H1 (cell line): Measurements from ENCODE around the gene CAPZB.

Source experiments
- ATF3 ChIP-seq: IDR thresholded peaks from 2 replicates; pipeline ENCODE4 v1.6.1; 2011; ENCODE audit warnings: low read depth, mild to moderate bottlenecking, low read length; ENCODE audit not compliant: insufficient read depth
- POLR2A ChIP-seq, 2 experiments: IDR thresholded peaks; 1 replicate in 1 of 2; 2 replicates in 1 of 2; pipeline ENCODE4 v1.6.1; 2011; ENCODE audit warnings: low read depth in 2 of 2, low read length in 2 of 2, mild to moderate bottlenecking in 2 of 2; ENCODE audit errors: control extremely low read depth in 1 of 2
- RAD21 ChIP-seq, 2 experiments: IDR thresholded peaks in 1 of 2; conservative IDR thresholded peaks in 1 of 2; 2 replicates each; pipeline ENCODE4 v1.6.1; 2011; ENCODE audit warnings: low read depth in 2 of 2, low read length in 2 of 2, improper control_type of control experiment in 1 of 2, inconsistent platforms in 1 of 2, mild to moderate bottlenecking in 1 of 2, moderate library complexity in 1 of 2
- SP1 ChIP-seq: IDR thresholded peaks from 2 replicates; pipeline ENCODE4 v1.6.1; 2011; ENCODE audit warnings: low read depth, low read length
- TAF1 ChIP-seq: IDR thresholded peaks from 2 replicates; pipeline ENCODE4 v1.6.1; 2011; ENCODE audit warnings: mild to moderate bottlenecking, low read depth, low read length
- TF ChIP-seq, protein P1 (sequence below), 3 experiments: IDR thresholded peaks; 1 replicate in 2 of 3; 2 replicates in 1 of 3; pipeline versions ENCODE4 v1.5.1 to v1.6.1; 2011; ENCODE audit warnings: low read length in 3 of 3, mild to moderate bottlenecking in 3 of 3, inconsistent platforms in 2 of 3, low read depth in 1 of 3, moderate library complexity in 1 of 3; ENCODE audit not compliant: insufficient read depth in 1 of 3; ENCODE audit errors: control extremely low read depth in 1 of 3
- TF ChIP-seq, protein P2 (sequence below): IDR thresholded peaks from 2 replicates; pipeline ENCODE4 v1.6.1; 2012; ENCODE audit warnings: inconsistent platforms

DNA sequence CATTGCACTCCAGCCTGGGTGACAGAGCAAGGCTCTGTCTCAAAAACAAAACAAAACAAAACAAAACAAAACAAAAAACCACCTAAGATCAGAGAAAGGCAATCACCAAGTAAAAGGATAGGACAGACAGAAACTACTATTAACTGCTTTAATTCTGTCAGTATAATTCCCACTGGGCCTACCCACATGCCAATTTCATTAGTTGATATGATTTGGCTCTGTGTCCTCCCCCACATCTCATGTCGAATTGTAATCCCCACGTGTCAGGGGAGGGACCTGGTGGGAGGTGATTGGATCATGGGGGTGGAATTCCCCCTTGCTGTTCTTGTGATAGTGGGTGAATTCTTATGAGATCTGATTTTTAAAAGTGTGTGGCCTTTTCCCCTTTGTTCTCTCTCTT is 27.2 kb upstream of the CAPZB start:
- TF ChIP-seq, protein P1, sequence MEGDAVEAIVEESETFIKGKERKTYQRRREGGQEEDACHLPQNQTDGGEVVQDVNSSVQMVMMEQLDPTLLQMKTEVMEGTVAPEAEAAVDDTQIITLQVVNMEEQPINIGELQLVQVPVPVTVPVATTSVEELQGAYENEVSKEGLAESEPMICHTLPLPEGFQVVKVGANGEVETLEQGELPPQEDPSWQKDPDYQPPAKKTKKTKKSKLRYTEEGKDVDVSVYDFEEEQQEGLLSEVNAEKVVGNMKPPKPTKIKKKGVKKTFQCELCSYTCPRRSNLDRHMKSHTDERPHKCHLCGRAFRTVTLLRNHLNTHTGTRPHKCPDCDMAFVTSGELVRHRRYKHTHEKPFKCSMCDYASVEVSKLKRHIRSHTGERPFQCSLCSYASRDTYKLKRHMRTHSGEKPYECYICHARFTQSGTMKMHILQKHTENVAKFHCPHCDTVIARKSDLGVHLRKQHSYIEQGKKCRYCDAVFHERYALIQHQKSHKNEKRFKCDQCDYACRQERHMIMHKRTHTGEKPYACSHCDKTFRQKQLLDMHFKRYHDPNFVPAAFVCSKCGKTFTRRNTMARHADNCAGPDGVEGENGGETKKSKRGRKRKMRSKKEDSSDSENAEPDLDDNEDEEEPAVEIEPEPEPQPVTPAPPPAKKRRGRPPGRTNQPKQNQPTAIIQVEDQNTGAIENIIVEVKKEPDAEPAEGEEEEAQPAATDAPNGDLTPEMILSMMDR (IDR thresholded peaks at IDR 0.05; ENCODE audit: control extremely low read depth in 1 of 3, insufficient read depth in 1 of 3, low read depth in 1 of 3, low read length in 3 of 3) = no peak
- TF ChIP-seq RAD21 (IDR thresholded peaks at IDR 0.05 in 1 of 2, conservative IDR thresholded peaks at IDR 0.05 in 1 of 2; ENCODE audit: low read depth in 2 of 2, low read length in 2 of 2) (no peak), ATF3 (no peak), TAF1 (no peak), SP1 (no peak), POLR2A (IDR thresholded peaks at IDR 0.05; ENCODE audit: control extremely low read depth in 1 of 2, low read depth in 2 of 2, low read length in 2 of 2) (no peak)
- TF ChIP-seq, protein P2, sequence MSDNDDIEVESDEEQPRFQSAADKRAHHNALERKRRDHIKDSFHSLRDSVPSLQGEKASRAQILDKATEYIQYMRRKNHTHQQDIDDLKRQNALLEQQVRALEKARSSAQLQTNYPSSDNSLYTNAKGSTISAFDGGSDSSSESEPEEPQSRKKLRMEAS = no peak
